ENCODE data around the gene EHBP1. TPM values are rescaled to one million over a fixed set of nuclear protein-coding genes. Genes with fewer than 3 reads are reported as not detected.

The EHBP1 gene
- total and polyA plus RNA-seq, 4 donors, result 12.0 to 70.9 (median 28.1) TPM

DNA sequence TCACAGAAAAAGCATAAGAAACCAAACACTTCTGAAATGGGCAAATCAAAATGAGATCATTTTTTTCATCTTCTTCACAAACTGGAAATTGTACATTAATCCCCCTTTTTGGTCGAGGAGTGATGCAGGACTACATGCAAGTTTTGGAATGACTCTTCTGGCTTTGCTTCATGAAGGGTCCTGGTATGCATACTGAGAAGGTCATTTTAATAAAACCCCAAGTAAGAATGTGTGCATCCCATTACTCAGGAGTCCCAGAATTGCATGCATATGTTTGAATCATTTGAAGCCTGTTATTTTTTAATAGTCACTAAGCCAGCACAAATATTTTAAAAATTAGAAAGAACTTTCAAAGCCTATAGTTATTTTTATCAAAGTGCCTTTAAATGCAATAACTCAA, 16.7 kb upstream of the EHBP1 start:
- DNase-seq (no peak), ATAC-seq (ENCODE audit: low FRiP score) (no peak)
- H3K27me3 ChIP-seq (ENCODE audit: control insufficient read depth in 1 of 2, insufficient read depth in 2 of 2, low read length in 1 of 2), result peaks cover 0 to 2% of the 10 kb centered on the region in 2 donors
- no peak overlapping the region for H3K4me3 ChIP-seq (ENCODE audit: low read length in 2 of 2)
- intact Hi-C loops (cut with DNase I), result no loop called here
- no peaks in the 10 kb centered on the region for H3K4me1 ChIP-seq (ENCODE audit: control insufficient read depth in 1 of 2, insufficient read depth in 2 of 2, low read length in 2 of 2)
- no peaks in the 10 kb centered on the region for H3K9me3 ChIP-seq (ENCODE audit: control insufficient read depth, low read length)
- no peak overlapping the region for H3K27ac ChIP-seq (ENCODE audit: low read depth in 1 of 2, low read length in 2 of 2)
- H3K36me3 ChIP-seq (ENCODE audit: control insufficient read depth in 1 of 2, insufficient read depth in 2 of 2, low read length in 1 of 2), result no peaks in the 10 kb centered on the region
- 14 to 23% methylated on average over 1 of the region's 1 CpG for WGBS, 2 donors

DNA sequence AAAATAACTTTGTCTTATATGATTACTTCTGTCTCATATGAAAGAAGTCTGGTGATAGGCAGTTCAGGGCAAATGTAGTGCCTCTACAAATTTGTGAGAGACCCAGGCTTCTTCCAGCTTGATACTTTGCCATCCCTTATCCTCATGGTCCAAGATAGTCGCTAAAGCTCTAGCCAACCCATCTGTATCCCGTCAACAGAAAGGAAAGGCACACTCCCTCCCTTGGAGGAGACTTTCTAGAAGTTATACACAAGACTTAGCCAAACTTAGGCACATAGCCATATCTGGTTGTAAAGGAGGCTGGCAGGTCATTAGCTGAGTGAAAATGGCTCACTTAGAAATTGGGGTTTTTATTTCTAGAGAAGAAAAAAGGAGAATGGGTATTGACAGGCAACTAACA, 14.3 kb upstream of the EHBP1 start:
- intact Hi-C loops (cut with DNase I), result no loop called here
- H3K27ac ChIP-seq (ENCODE audit: low read depth in 1 of 2, low read length in 2 of 2), result no peak overlapping the region
- 28 to 45% methylated on average over 2 of the region's 2 CpGs for WGBS, 2 donors
- ATAC-seq (ENCODE audit: low FRiP score), result no peak
- peaks cover 0 to 2% of the 10 kb centered on the region in 2 donors for H3K27me3 ChIP-seq (ENCODE audit: control insufficient read depth in 1 of 2, insufficient read depth in 2 of 2, low read length in 1 of 2)
- H3K4me1 ChIP-seq (ENCODE audit: control insufficient read depth in 1 of 2, insufficient read depth in 2 of 2, low read length in 2 of 2), result no peaks in the 10 kb centered on the region
- H3K36me3 ChIP-seq (ENCODE audit: control insufficient read depth in 1 of 2, insufficient read depth in 2 of 2, low read length in 1 of 2), result no peaks in the 10 kb centered on the region
- H3K4me3 ChIP-seq (ENCODE audit: low read length in 2 of 2), result no peak overlapping the region
- DNase-seq, result no peak
- no peaks in the 10 kb centered on the region for H3K9me3 ChIP-seq (ENCODE audit: control insufficient read depth, low read length)

DNA sequence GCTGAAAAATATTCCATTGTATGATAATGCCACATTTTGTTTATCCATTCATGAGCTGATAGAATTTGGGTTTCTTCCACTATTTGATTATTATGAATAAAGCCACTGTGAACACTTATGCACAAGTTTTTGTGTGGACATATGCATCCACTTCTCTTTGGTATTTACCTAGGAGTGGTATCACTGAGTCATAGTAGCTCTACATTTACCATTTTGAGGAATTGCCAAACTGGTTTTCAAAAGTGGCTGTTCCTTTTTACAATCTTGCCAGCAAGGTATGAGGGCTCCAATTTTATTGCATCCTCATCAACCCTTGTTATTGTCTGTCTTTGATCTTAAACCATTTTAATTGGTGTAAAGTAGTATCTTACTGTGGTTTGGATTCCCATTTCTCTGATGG, 13.3 kb upstream of the EHBP1 start:
- peaks cover 0 to 2% of the 10 kb centered on the region in 2 donors for H3K27me3 ChIP-seq (ENCODE audit: control insufficient read depth in 1 of 2, insufficient read depth in 2 of 2, low read length in 1 of 2)
- no peaks in the 10 kb centered on the region for H3K4me1 ChIP-seq (ENCODE audit: control insufficient read depth in 1 of 2, insufficient read depth in 2 of 2, low read length in 2 of 2)
- no peak overlapping the region for H3K4me3 ChIP-seq (ENCODE audit: low read length in 2 of 2)
- no peaks in the 10 kb centered on the region for H3K36me3 ChIP-seq (ENCODE audit: control insufficient read depth in 1 of 2, insufficient read depth in 2 of 2, low read length in 1 of 2)
- no peak overlapping the region for H3K27ac ChIP-seq (ENCODE audit: low read depth in 1 of 2, low read length in 2 of 2)
- intact Hi-C loops (cut with DNase I), result no loop called here
- no peak for ATAC-seq (ENCODE audit: low FRiP score)
- H3K9me3 ChIP-seq (ENCODE audit: control insufficient read depth, low read length), result no peaks in the 10 kb centered on the region
- DNase-seq, result no peak

DNA sequence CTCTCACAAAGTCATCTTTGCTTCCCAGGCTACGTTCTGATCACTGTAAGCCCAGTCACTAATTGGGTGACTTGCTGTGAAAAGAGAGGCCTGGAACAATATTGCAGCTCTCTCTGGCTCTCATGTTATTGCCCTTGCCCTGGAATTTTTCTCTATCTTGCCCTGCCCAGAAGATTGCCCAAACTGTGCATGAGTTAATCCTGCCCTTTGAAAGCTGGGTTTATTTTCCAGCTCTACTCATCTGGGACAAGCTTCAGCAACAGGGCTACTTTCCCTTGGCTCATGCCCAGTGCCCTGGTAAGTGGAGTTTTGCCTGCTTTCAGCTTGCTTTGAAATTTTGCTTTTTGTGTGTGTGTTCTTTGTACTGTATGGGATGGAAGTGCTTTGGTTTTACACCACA, 6.9 kb upstream of the EHBP1 start:
- Histone ChIP-seq H3K4me1 (ENCODE audit: control insufficient read depth in 1 of 2, insufficient read depth in 2 of 2, low read length in 2 of 2) (no peaks in the 10 kb centered on the region), H3K36me3 (ENCODE audit: control insufficient read depth in 1 of 2, insufficient read depth in 2 of 2, low read length in 1 of 2) (no peaks in the 10 kb centered on the region), H3K9me3 (ENCODE audit: control insufficient read depth, low read length) (no peaks in the 10 kb centered on the region), H3K27me3 (ENCODE audit: control insufficient read depth in 1 of 2, insufficient read depth in 2 of 2, low read length in 1 of 2) (no peaks in the 10 kb centered on the region), H3K4me3 (ENCODE audit: low read length in 2 of 2) (no peak overlapping the region), H3K27ac (ENCODE audit: low read depth in 1 of 2, low read length in 2 of 2) (no peak overlapping the region)
- intact Hi-C loops (cut with DNase I), result no loop called here
- WGBS, 2 donors, result 81 to 91% methylated on average over 1 of the region's 1 CpG
- DNase-seq (no peak), ATAC-seq (ENCODE audit: low FRiP score) (no peak)

DNA sequence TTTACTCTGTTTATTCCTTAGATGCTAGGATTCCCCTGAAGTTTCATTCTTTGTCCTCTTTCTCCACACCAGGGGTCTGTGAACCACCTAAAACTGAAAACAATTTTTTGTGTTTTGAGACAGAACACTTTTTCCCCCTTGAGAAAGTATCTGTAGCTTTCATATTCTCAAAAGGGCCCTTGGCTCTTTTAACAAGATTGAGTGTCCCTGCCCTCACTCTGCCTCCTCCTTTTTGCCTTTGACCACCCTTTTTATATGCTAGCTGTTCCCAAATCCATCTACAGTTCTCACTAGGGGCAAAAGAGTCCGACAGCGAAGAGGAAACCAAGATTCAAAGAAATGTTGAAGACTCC, 883 bp upstream of the EHBP1 start:
- intact Hi-C loops (cut with DNase I), result loop anchor here (1.0 to 10.0 kb wide), 3 partner anchors 199 to 247 kb away; partner anchors contain the start of gene TMEM17 (in 1 of the 2)
- Histone ChIP-seq H3K27ac (ENCODE audit: low read depth in 1 of 2, low read length in 2 of 2) (peak overlapping the region; percentile 3 to 46), H3K27me3 (ENCODE audit: control insufficient read depth in 1 of 2, insufficient read depth in 2 of 2, low read length in 1 of 2) (no peaks in the 10 kb centered on the region), H3K4me3 (ENCODE audit: low read length in 2 of 2) (peak overlapping the region; percentile 43 to 62), H3K9me3 (ENCODE audit: control insufficient read depth, low read length) (no peaks in the 10 kb centered on the region), H3K4me1 (ENCODE audit: control insufficient read depth in 1 of 2, insufficient read depth in 2 of 2, low read length in 2 of 2) (peaks cover 0 to 7% of the 10 kb centered on the region in 2 donors), H3K36me3 (ENCODE audit: control insufficient read depth in 1 of 2, insufficient read depth in 2 of 2, low read length in 1 of 2) (no peaks in the 10 kb centered on the region)
- DNase-seq (no peak), ATAC-seq (ENCODE audit: low FRiP score) (no peak)
- 5 to 7% methylated on average over 2 of the region's 2 CpGs for WGBS, 2 donors

DNA sequence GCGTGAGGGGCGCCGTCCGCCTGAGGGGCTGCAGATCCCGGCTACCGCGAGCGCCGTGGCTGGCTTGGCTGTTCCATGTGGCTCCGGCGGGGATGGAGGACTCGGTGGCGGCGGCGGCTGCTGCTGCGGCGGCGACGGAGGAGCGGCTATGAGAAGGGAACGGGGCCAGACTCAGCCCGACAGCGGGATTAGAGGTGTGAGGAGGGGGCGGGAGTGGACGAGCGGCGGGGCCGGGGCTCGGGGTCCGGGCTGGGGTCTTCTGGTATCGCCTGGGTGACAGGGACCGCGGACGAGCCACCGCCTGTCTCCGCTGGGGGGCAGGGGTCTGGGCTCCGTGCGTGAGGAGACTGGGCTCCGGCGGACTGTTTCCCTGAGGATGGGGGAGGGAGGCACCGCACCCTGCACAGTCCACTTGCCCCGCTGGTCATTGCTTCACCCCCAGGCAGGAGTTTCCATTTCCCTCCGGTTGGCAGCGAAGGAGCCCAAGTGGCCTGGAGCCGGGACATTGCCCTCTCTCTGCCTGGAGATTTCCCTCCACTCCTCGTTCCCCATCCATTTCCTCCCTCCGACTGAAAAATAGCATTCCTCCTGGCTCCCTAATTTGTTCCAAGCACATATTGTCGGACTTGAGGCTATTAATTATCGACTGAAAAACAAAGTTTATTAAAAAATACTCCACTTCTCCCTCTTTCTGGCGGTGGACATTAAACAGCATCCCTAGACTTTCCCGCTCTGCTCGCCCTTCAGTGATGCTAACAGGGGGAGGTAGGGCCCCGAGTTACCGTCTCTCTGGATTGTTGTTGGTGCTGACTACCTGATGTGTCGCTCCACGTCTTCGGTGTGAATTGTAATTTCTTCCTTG, 577 bp downstream of the EHBP1 start:
- Histone ChIP-seq H3K27me3 (ENCODE audit: control insufficient read depth in 1 of 2, insufficient read depth in 2 of 2, low read length in 1 of 2) (no peaks in the 10 kb centered on the region), H3K4me3 (ENCODE audit: low read length in 2 of 2) (peak overlapping the region; percentile 75 to 79), H3K36me3 (ENCODE audit: control insufficient read depth in 1 of 2, insufficient read depth in 2 of 2, low read length in 1 of 2) (no peaks in the 10 kb centered on the region), H3K27ac (ENCODE audit: low read depth in 1 of 2, low read length in 2 of 2) (peak overlapping the region in 1 of 2 donors; percentile 66), H3K9me3 (ENCODE audit: control insufficient read depth, low read length) (no peaks in the 10 kb centered on the region), H3K4me1 (ENCODE audit: control insufficient read depth in 1 of 2, insufficient read depth in 2 of 2, low read length in 2 of 2) (peaks cover 0 to 7% of the 10 kb centered on the region in 2 donors)
- DNase-seq (peak; percentile 71 to 89), ATAC-seq (ENCODE audit: low FRiP score) (peak; percentile 69)
- intact Hi-C loops (cut with DNase I), result loop anchor here (1.0 to 10.0 kb wide), 3 partner anchors 201 to 249 kb away; partner anchors contain the start of gene TMEM17 (in 1 of the 2)
- 0 to 1% methylated on average over 38 to 57 of the region's 57 CpGs for WGBS, 2 donors

DNA sequence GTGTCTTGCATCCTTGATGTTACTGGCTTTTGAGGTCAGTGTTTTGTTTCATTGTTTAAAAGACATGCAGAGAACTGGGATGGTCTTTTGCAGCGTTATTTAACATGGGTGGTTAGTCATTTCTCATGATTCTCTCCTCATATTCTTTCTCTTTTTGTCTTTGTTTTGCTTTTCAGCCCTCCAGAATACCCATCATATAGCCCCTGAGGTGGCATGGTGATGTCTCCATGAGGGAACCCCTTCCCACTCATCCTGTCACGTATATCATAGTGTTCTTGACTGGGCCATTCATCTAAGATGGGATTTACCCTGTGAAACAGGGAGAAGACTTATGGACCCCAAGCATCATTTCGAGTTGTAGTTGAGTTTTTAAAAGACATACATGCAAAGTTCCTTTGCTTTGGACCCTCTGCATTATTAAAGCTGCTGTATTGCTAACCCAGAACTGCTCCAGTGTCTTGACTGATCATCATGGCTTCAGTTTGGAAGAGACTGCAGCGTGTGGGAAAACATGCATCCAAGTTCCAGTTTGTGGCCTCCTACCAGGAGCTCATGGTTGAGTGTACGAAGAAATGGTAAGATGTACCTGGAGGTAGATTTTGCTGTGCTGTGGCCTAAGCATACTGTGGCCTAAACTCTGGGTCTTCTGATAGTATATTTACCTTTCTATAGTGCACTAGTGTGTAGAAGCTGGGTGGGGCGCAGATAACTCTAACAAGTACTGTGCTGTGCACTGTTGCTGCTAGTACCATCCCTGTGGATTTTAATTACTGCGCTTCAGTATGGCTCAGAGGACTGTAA, 1.4 kb downstream of the EHBP1 start:
- Histone ChIP-seq H3K4me3 (ENCODE audit: low read length in 2 of 2) (peak overlapping the region; percentile 31 to 79), H3K27ac (ENCODE audit: low read depth in 1 of 2, low read length in 2 of 2) (no peak overlapping the region), H3K9me3 (ENCODE audit: control insufficient read depth, low read length) (no peaks in the 10 kb centered on the region), H3K36me3 (ENCODE audit: control insufficient read depth in 1 of 2, insufficient read depth in 2 of 2, low read length in 1 of 2) (no peaks in the 10 kb centered on the region), H3K27me3 (ENCODE audit: control insufficient read depth in 1 of 2, insufficient read depth in 2 of 2, low read length in 1 of 2) (no peaks in the 10 kb centered on the region), H3K4me1 (ENCODE audit: control insufficient read depth in 1 of 2, insufficient read depth in 2 of 2, low read length in 2 of 2) (peaks cover 0 to 7% of the 10 kb centered on the region in 2 donors)
- WGBS, 2 donors, result 69 to 72% methylated on average over 7 of the region's 7 CpGs
- ATAC-seq (ENCODE audit: low FRiP score) (no peak), DNase-seq (no peak)
- intact Hi-C loops (cut with DNase I), result loop anchor here (5.0 to 10.0 kb wide), 2 partner anchors 202 to 250 kb away; partner anchors contain the start of gene TMEM17 (in 1 of the 2)

DNA sequence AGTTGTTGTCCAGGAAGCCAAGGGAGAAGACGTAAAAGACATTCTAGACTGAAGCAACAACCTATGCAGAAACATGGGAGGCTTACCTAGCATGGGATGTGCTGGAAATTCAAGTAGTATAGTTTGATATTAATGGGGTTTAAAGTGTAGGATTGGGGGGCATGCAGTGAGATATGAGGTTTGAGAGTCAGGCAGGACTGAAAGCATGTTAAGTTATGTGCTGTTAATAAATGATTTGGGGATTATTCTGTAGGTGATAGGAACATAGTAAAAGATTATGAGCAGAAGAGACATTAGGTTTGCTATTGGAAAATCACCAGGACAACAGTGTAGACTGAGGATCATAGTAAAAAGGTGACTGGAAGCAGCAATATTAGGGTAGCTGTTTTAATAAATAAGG, 3.2 kb downstream of the EHBP1 start:
- DNase-seq (no peak), ATAC-seq (ENCODE audit: low FRiP score) (no peak)
- Histone ChIP-seq H3K4me1 (ENCODE audit: control insufficient read depth in 1 of 2, insufficient read depth in 2 of 2, low read length in 2 of 2) (peaks cover 0 to 7% of the 10 kb centered on the region in 2 donors), H3K27ac (ENCODE audit: low read depth in 1 of 2, low read length in 2 of 2) (no peak overlapping the region), H3K9me3 (ENCODE audit: control insufficient read depth, low read length) (no peaks in the 10 kb centered on the region), H3K27me3 (ENCODE audit: control insufficient read depth in 1 of 2, insufficient read depth in 2 of 2, low read length in 1 of 2) (no peaks in the 10 kb centered on the region), H3K36me3 (ENCODE audit: control insufficient read depth in 1 of 2, insufficient read depth in 2 of 2, low read length in 1 of 2) (no peaks in the 10 kb centered on the region), H3K4me3 (ENCODE audit: low read length in 2 of 2) (no peak overlapping the region)
- intact Hi-C loops (cut with DNase I), result loop anchor here (5.0 to 10.0 kb wide), 2 partner anchors 204 to 251 kb away; partner anchors contain the start of gene TMEM17 (in 1 of the 2)
- WGBS, 2 donors, result 90 to 94% methylated on average over 1 of the region's 1 CpG
